Parathyroid adenoma (tissue), 2 donors: Measurements from ENCODE around the gene CGRRF1.
A peak's percentile ranks its signal among the peaks of the same experiment; 100 is the strongest.

Experiments used
- H2AFZ ChIP-seq: fragments of 300-600 bp; sonication (generic); one replicate; pipeline ENCODE4 v1.7.0; 2017; ENCODE audit warnings: antibody characterized with exemption, mild to moderate bottlenecking
- H3K27ac ChIP-seq: fragments of 300-600 bp; sonication (generic); one replicate; pipeline ENCODE4 v1.7.0; 2017
- H3K27me3 ChIP-seq: fragments of 300-600 bp; sonication (generic); one replicate; pipeline ENCODE4 v1.7.0; 2017; ENCODE audit warnings: low read length; ENCODE audit not compliant: control insufficient read depth, insufficient read depth
- H3K36me3 ChIP-seq: fragments of 300-600 bp; sonication (generic); one replicate; pipeline ENCODE4 v1.7.0; 2017; ENCODE audit warnings: low read length; ENCODE audit not compliant: control insufficient read depth, insufficient read depth
- H3K4me1 ChIP-seq: fragments of 300-600 bp; sonication (generic); one replicate; pipeline ENCODE4 v1.7.0; 2017; ENCODE audit warnings: control low read depth
- H3K4me2 ChIP-seq: fragments of 300-600 bp; sonication (generic); one replicate; pipeline ENCODE4 v1.7.0; 2017; ENCODE audit warnings: low read length
- H3K4me3 ChIP-seq: fragments of 300-600 bp; sonication (generic); one replicate; pipeline ENCODE4 v1.7.0; 2017; ENCODE audit warnings: low read depth, low read length
- H3K79me2 ChIP-seq: fragments of 300-600 bp; sonication (generic); one replicate; pipeline ENCODE4 v1.7.0; 2017; ENCODE audit warnings: control low read depth
- H3K9ac ChIP-seq: fragments of 300-600 bp; sonication (generic); one replicate; pipeline ENCODE4 v1.7.0; 2017; ENCODE audit warnings: mild to moderate bottlenecking
- H3K9me3 ChIP-seq: fragments of 300-600 bp; sonication (generic); one replicate; pipeline ENCODE4 v1.7.0; 2017; ENCODE audit warnings: low read length; ENCODE audit not compliant: control insufficient read depth
- CTCF ChIP-seq: fragments of 300-600 bp; sonication (generic); IDR thresholded peaks from one replicate; pipeline ENCODE4 v1.7.0; 2017; ENCODE audit warnings: antibody characterized with exemption, mild to moderate bottlenecking
- donor health status: primary hyperparathyroidism.

CGRRF1 gene

GRCh38 chr14:54564868-54565784 lies 55.4 kb downstream of the CGRRF1 start:
- Histone ChIP-seq H3K79me2 (no peaks in the 10 kb centered on the region), H3K27ac (peak overlapping the region; percentile 91), H3K36me3 (no peaks in the 10 kb centered on the region), H3K9me3 (no peaks in the 10 kb centered on the region), H3K4me1 (peaks cover 5% of the 10 kb centered on the region), H2AFZ (peak overlapping the region; percentile 79), H3K4me2 (peak overlapping the region; percentile 89), H3K9ac (peak overlapping the region; percentile 44), H3K4me3 (peak overlapping the region; percentile 71), H3K27me3 (no peaks in the 10 kb centered on the region)
- peak; percentile 14 for TF ChIP-seq CTCF

DNA sequence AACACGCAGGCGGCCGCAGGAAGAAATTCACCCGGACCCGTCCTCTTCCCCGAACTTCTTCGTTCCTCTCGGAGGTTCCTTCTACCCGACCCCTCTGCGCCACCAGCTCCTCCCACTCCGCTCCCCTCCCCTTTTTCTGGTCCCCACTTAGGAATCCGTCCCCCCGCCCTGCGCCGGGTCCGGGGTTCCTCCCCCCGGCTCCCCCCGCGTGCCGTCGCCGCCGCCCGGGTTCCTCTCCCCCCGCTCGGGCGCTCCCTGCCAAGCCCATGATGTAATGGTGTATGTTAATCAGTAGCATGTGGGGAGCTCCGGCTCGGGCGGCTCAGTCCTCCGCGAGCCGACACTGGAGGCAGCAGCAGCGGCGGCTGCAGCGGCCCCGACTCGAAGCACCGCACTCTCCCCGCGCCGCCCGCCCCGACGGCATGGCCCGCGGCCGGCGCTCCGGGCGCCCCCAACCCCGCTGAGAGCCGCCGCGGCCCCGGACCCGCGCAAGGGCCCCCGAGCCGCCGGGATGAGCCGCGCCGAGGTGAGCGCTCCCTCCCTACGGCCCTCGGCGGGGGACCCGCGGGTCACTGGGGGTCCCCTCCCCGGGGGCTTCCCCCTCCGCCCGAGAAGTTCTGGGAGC lies 56.2 kb downstream of the CGRRF1 start:
- Histone ChIP-seq H3K4me2 (peak overlapping the region; percentile 89), H3K27me3 (no peaks in the 10 kb centered on the region), H3K27ac (peak overlapping the region; percentile 91), H3K79me2 (no peaks in the 10 kb centered on the region), H3K9me3 (no peaks in the 10 kb centered on the region), H3K9ac (peak overlapping the region; percentile 44), H3K4me1 (peaks cover 5% of the 10 kb centered on the region), H2AFZ (peak overlapping the region; percentile 79), H3K4me3 (peak overlapping the region; percentile 71), H3K36me3 (no peaks in the 10 kb centered on the region)
- TF ChIP-seq CTCF, result no peak

- H3K9ac ChIP-seq, result no peak within 1 kb of the TSS
- H3K27me3 ChIP-seq, result no peaks in the 10 kb centered on the region
- peaks cover 5% of the 10 kb centered on the region for H3K4me1 ChIP-seq
- no peaks in the 10 kb centered on the region for H3K36me3 ChIP-seq
- H3K4me2 ChIP-seq, result peak within 1 kb of the TSS; percentile 89
- H3K27ac ChIP-seq, result peak within 1 kb of the TSS; percentile 91
- H2AFZ ChIP-seq, result peak within 1 kb of the TSS; percentile 79
- peak within 1 kb of the TSS; percentile 71 for H3K4me3 ChIP-seq
- no peaks in the 10 kb centered on the region for H3K79me2 ChIP-seq
- H3K9me3 ChIP-seq, result no peaks in the 10 kb centered on the region
- TF ChIP-seq CTCF, result no peak
Observed at GRCh38 chr14:54566410-54567223, 56.9 kb downstream of the CGRRF1 start, which contains the start of gene SAMD4A. TSS of gene SAMD4A (plus strand) at chr14:54567128. CDS start at chr14:54567917, 789 bp downstream.

DNA sequence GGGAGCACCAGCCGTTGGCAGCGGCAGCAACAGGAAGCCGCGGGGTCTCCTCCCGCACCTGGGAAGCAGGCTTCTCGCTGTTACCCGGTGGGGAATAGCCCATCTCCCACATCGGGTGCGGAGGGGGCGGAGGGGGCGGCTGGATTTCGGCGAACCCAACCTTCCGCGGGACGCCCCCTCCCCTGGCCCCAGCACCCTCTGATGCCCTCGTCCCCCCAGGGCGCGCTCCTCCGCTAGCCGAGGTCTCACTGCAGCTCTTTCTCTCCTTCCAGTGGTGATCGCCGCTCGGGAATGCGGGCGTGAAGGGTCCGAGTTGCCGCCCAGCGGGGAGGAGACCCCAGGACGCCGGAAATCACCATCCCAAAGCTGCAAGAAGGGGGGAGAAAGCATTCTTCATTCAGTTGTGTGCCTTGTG lies 57.5 kb downstream of the CGRRF1 start:
- no peak overlapping the region for H3K9ac ChIP-seq
- TF ChIP-seq CTCF, result no peak
- H3K4me1 ChIP-seq, result peaks cover 5% of the 10 kb centered on the region
- H2AFZ ChIP-seq, result peak overlapping the region; percentile 79
- no peaks in the 10 kb centered on the region for H3K36me3 ChIP-seq
- H3K9me3 ChIP-seq, result no peaks in the 10 kb centered on the region
- peak overlapping the region; percentile 64 for H3K4me3 ChIP-seq
- peak overlapping the region; percentile 66 for H3K4me2 ChIP-seq
- H3K27ac ChIP-seq, result peak overlapping the region; percentile 91
- H3K79me2 ChIP-seq, result no peaks in the 10 kb centered on the region
- no peaks in the 10 kb centered on the region for H3K27me3 ChIP-seq
